Measurements from ENCODE around the gene TMEM208. TPM values are rescaled to one million over a fixed set of nuclear protein-coding genes. Genes with fewer than 3 reads are reported as not detected.

TMEM208 gene
- polyA plus RNA-seq, 1 of the 3 experiments (the other 2 are of a cell fraction): 98.2 TPM

DNA sequence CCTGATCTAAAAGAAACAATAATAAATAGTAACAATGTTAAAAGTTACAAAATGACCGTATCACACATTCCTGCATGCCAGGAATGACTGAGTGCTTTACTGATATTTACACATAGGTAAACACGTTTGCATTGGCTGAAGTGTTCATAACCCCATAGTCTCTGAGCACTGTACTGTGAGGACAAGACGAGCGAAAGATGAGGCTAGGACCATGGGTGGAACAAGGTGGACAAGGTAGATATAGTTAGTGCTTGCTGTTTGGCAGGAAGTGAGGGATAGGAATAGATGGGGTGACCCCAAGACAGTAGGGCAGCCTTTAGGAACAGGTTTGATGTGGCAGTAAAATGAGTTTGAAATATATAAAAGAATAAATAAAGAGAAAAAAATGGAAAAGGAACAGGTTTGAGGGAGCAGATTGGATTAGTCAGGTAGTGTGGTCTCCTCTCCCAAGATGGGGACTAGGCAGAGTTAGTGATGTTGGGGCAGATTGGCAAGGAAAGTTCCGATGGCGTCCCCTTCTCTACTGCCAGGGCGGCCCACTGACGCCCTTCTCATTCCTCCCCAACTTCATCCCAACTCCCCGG is 35.4 kb upstream of the TMEM208 start (continued):
- TF ChIP-seq REST (IDR thresholded peaks at IDR 0.05; ENCODE audit: low read depth, low read length) (no peak), FOSL2 (IDR thresholded peaks at IDR 0.05; ENCODE audit: borderline replicate concordance, low read depth) (no peak), GATA2 (CRISPR knock-in tag; IDR thresholded peaks at IDR 0.05) (no peak), CHD2 (IDR thresholded peaks at IDR 0.05; ENCODE audit: low read length, partially characterized antibody) (no peak), EP300 (IDR thresholded peaks at IDR 0.05; ENCODE audit: borderline replicate concordance in 1 of 2, low read depth in 1 of 2, low read length in 1 of 2) (no peak)

- Histone ChIP-seq H3K4me3 (ENCODE audit: low read depth in 2 of 2, low read length in 1 of 2) (peak within 1 kb of the TSS; percentile 96 to 99), H3K27me3 (ENCODE audit: insufficient read depth) (no peaks in the 10 kb centered on the region), H3K9ac (peak within 1 kb of the TSS; percentile 98), H3K4me1 (ENCODE audit: control insufficient read depth in 1 of 2, insufficient read depth in 2 of 2, low read depth in 1 of 2, low read length in 1 of 2) (peaks cover 9 to 25% of the 10 kb centered on the region in 2 experiments; a peak in 3 of 4 replicates), H3F3A (replicated peaks; ENCODE audit: insufficient read depth) (peaks cover 23% of the 10 kb centered on the region), H2AFZ (ENCODE audit: low read depth) (no peak within 1 kb of the TSS), H3K4me2 (peak within 1 kb of the TSS; percentile 100), H3K79me2 (ENCODE audit: insufficient read depth) (peaks cover 50% of the 10 kb centered on the region), H4K20me1 (ENCODE audit: insufficient read depth) (peaks cover 21% of the 10 kb centered on the region), H3K36me3 (replicated peaks in 1 of 2; ENCODE audit: control insufficient read depth in 1 of 2, insufficient read depth in 2 of 2, low read length in 1 of 2) (peaks cover 26 to 41% of the 10 kb centered on the region in 2 experiments), H3K9me3 (no peaks in the 10 kb centered on the region), H3K9me2 (no peaks in the 10 kb centered on the region), H3K27ac (ENCODE audit: low read depth in 2 of 2, low read length in 1 of 2) (peak within 1 kb of the TSS; percentile 76 to 80)
- DNase-seq: peak; percentile 97
- CTCF ChIA-PET: interaction anchor here (0.6 to 1.4 kb wide), 6 partner anchors 15 to 370 kb away, joined by 3 to 4 read pairs (median 3); partner anchors contain the start of genes CTCF, NOL3 and TMEM208
- POLR2A ChIA-PET: interaction anchor here (1.0 to 2.9 kb wide), 6 partner anchors 9 to 40 kb away, joined by 3 to 8 read pairs (median 4); partner anchors contain the start of genes NOL3 and TMEM208
- WGBS (ENCODE audit: low lambda C conversion rate): 0% methylated on average over 16 of the region's 54 CpGs
- no peak for TF ChIP-seq FOSL2 (IDR thresholded peaks at IDR 0.05; ENCODE audit: borderline replicate concordance, low read depth)
- no peak for TF ChIP-seq CTCF (IDR thresholded peaks at IDR 0.05)
- TF ChIP-seq ELF1 (IDR thresholded peaks at IDR 0.05): peak; percentile 96
- TF ChIP-seq YY1 (IDR thresholded peaks at IDR 0.05; ENCODE audit: low read depth): peak; percentile 62; the same call in 1 of the 2 replicates
- TF ChIP-seq GATA2 (CRISPR knock-in tag; IDR thresholded peaks at IDR 0.05): no peak
- TF ChIP-seq USF2 (IDR thresholded peaks at IDR 0.05; ENCODE audit: borderline replicate concordance, low read depth, low read length): no peak
- 0 out of 2 replicates have a peak, but pooled peaks have one; percentile 18 for TF ChIP-seq RFX5 (IDR thresholded peaks at IDR 0.05; ENCODE audit: low read length)
- 0 out of 2 replicates have a peak, but pooled peaks have one; percentile 37 for TF ChIP-seq SIN3A (IDR thresholded peaks at IDR 0.05; ENCODE audit: borderline replicate concordance, low read depth, low read length)
- TF ChIP-seq POLR2AphosphoS5 (IDR thresholded peaks at IDR 0.05; ENCODE audit: low read depth, low read length): peak; percentile 44; the same call in 1 of the 2 replicates
- peak; percentile 64 for TF ChIP-seq CHD2 (IDR thresholded peaks at IDR 0.05; ENCODE audit: low read length, partially characterized antibody)
- TF ChIP-seq RCOR1 (IDR thresholded peaks at IDR 0.05; ENCODE audit: low read length): peak; percentile 56; the same call in 1 of the 2 replicates
- TF ChIP-seq PBX3 (IDR thresholded peaks at IDR 0.05): peak; percentile 30; the same call in 1 of the 2 replicates
- no peak for TF ChIP-seq EZH2phosphoT487 (IDR thresholded peaks at IDR 0.05; ENCODE audit: borderline replicate concordance, low read depth)
- TF ChIP-seq NRF1 (IDR thresholded peaks at IDR 0.05; ENCODE audit: low read depth, low read length): no peak
- TF ChIP-seq, protein P1, sequence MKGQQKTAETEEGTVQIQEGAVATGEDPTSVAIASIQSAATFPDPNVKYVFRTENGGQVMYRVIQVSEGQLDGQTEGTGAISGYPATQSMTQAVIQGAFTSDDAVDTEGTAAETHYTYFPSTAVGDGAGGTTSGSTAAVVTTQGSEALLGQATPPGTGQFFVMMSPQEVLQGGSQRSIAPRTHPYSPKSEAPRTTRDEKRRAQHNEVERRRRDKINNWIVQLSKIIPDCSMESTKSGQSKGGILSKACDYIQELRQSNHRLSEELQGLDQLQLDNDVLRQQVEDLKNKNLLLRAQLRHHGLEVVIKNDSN (IDR thresholded peaks at IDR 0.05; ENCODE audit: borderline replicate concordance, low read depth): peak; percentile 40; the same call in 1 of the 2 replicates
- no peak for TF ChIP-seq RAD21 (IDR thresholded peaks at IDR 0.05; ENCODE audit: low read length)
- no peak for TF ChIP-seq FOXM1 (IDR thresholded peaks at IDR 0.05; ENCODE audit: low read depth)
- peak; percentile 65; the same call in 1 of the 2 replicates for TF ChIP-seq TAF1 (IDR thresholded peaks at IDR 0.05; ENCODE audit: borderline replicate concordance, low read depth, low read length)
Measured at GRCh38 chr16:67191995-67192681, 34.8 kb upstream of the TMEM208 start, which contains the start of gene E2F4. Gene E2F4, plus strand, starts transcription at chr16:67192155. Its CDS starts 73 bp downstream, at chr16:67192228.

Measured in SK-N-SH (cell line).